Neural cell (in vitro differentiated cells): ENCODE data around the gene PRR11.

Source experiments
- EZH2 ChIP-seq: fragments of 200-600, 300-800 bp; shearing (Covaris generic), sonication (generic); IDR thresholded peaks from 2 replicates; pipeline ENCODE4 v1.6.1; 2014; ENCODE audit warnings: antibody characterized with exemption, low read length, borderline replicate concordance, mild to moderate bottlenecking; ENCODE audit not compliant: insufficient read depth, poor library complexity, severe bottlenecking
- POLR2AphosphoS5 ChIP-seq: IDR thresholded peaks from 2 replicates; pipeline ENCODE4 v1.6.1; 2012
- RAD21 ChIP-seq: fragments of 450-650 bp; conservative IDR thresholded peaks from 2 replicates; pipeline ENCODE4 v1.6.1; 2014; ENCODE audit warnings: antibody characterized with exemption, mild to moderate bottlenecking, moderate library complexity
- SMC3 ChIP-seq: fragments of 450-650 bp; conservative IDR thresholded peaks from 2 replicates; pipeline ENCODE4 v1.6.1; 2014; ENCODE audit warnings: antibody characterized with exemption, mild to moderate bottlenecking, moderate library complexity; ENCODE audit not compliant: poor library complexity
- TF ChIP-seq, protein P1 (sequence below): fragments of 450-650 bp; IDR thresholded peaks from 2 replicates; pipeline ENCODE4 v1.5.1; 2014; ENCODE audit warnings: antibody characterized with exemption, mild to moderate bottlenecking, moderate library complexity; ENCODE audit not compliant: poor library complexity, severe bottlenecking

- TF ChIP-seq, protein P1, sequence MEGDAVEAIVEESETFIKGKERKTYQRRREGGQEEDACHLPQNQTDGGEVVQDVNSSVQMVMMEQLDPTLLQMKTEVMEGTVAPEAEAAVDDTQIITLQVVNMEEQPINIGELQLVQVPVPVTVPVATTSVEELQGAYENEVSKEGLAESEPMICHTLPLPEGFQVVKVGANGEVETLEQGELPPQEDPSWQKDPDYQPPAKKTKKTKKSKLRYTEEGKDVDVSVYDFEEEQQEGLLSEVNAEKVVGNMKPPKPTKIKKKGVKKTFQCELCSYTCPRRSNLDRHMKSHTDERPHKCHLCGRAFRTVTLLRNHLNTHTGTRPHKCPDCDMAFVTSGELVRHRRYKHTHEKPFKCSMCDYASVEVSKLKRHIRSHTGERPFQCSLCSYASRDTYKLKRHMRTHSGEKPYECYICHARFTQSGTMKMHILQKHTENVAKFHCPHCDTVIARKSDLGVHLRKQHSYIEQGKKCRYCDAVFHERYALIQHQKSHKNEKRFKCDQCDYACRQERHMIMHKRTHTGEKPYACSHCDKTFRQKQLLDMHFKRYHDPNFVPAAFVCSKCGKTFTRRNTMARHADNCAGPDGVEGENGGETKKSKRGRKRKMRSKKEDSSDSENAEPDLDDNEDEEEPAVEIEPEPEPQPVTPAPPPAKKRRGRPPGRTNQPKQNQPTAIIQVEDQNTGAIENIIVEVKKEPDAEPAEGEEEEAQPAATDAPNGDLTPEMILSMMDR, result no peak
- no peak for TF ChIP-seq EZH2
- TF ChIP-seq POLR2AphosphoS5, result no peak
- no peak for TF ChIP-seq RAD21
- no peak for TF ChIP-seq SMC3
These were observed 46.8 kb downstream of the PRR11 start for GRCh38 chr17:59202320-59202719.
